GM23338 (cell line): ENCODE results near the gene EYA2. TPM values are rescaled to one million over a fixed set of nuclear protein-coding genes. Genes with fewer than 3 reads are reported as not detected.
A peak's percentile ranks its signal among the peaks of the same experiment; 100 is the strongest.

Source experiments
- ATAC-seq: fragments of 200-7000 bp; cut with Tn5 transposase; 3 replicates; pipeline ENCODE4 v1.9.1; 2020
- DNase-seq: peaks from one replicate; pipeline ENCODE4 v3.0.0-alpha.2; 2015; ENCODE audit warnings: low spot score
- H2AFZ ChIP-seq: fragments of 200-600 bp; sonication (generic); 2 replicates; pipeline ENCODE4 v1.8.0; 2016; ENCODE audit warnings: antibody characterized with exemption, mild to moderate bottlenecking, moderate library complexity
- H3F3A ChIP-seq: fragments of 200-600 bp; sonication (generic); replicated peaks from 2 replicates; pipeline ENCODE4 v1.8.0; 2017; ENCODE audit warnings: antibody characterized with exemption, mixed run types, low read depth
- H3K27ac ChIP-seq: fragments of 200-600 bp; sonication (generic); 2 replicates; pipeline ENCODE4 v1.6.1; 2016; ENCODE audit warnings: low read depth
- H3K27me3 ChIP-seq: fragments of 200-600 bp; sonication (generic); 2 replicates; pipeline ENCODE4 v1.8.0; 2016; ENCODE audit warnings: mild to moderate bottlenecking, mixed run types, moderate library complexity; ENCODE audit not compliant: insufficient read depth
- H3K36me3 ChIP-seq: fragments of 200-600 bp; sonication (generic); 2 replicates; pipeline ENCODE4 v1.8.0; 2016; ENCODE audit warnings: mild to moderate bottlenecking; ENCODE audit not compliant: insufficient read depth
- H3K4me1 ChIP-seq: fragments of 200-600 bp; sonication (generic); 2 replicates; pipeline ENCODE4 v1.8.0; 2016; ENCODE audit warnings: mild to moderate bottlenecking, moderate library complexity; ENCODE audit not compliant: insufficient read depth
- H3K4me2 ChIP-seq: fragments of 200-600 bp; sonication (generic); 2 replicates; pipeline ENCODE4 v1.7.1; 2017; ENCODE audit warnings: mixed run types
- H3K4me3 ChIP-seq: fragments of 200-600 bp; sonication (generic); 2 replicates; pipeline ENCODE4 v1.6.1; 2016; ENCODE audit warnings: mixed run types
- H3K79me2 ChIP-seq: fragments of 200-600 bp; sonication (generic); replicated peaks from 2 replicates; pipeline ENCODE4 v1.8.0; 2017; ENCODE audit warnings: mild to moderate bottlenecking; ENCODE audit not compliant: insufficient read depth
- H3K9me2 ChIP-seq: fragments of 200-600 bp; sonication (generic); 2 replicates; pipeline ENCODE4 v1.8.0; 2017; ENCODE audit not compliant: insufficient read depth
- H4K20me1 ChIP-seq: fragments of 200-600 bp; sonication (generic); replicated peaks from 2 replicates; pipeline ENCODE4 v1.8.0; 2017; ENCODE audit warnings: mild to moderate bottlenecking; ENCODE audit not compliant: insufficient read depth
- H3K27ac Mint-ChIP-seq: 2 replicates; pipeline ENCODE4 v1.8.0; 2020; ENCODE audit warnings: inconsistent platforms, mild to moderate bottlenecking, moderate library complexity, mixed read lengths
- H3K27me3 Mint-ChIP-seq: 3 replicates; pipeline ENCODE4 v1.8.0; 2022; ENCODE audit warnings: low read depth, mild to moderate bottlenecking, moderate library complexity, mixed read lengths, inconsistent platforms; ENCODE audit not compliant: insufficient read depth, poor library complexity
- H3K36me3 Mint-ChIP-seq: 3 replicates; pipeline ENCODE4 v1.8.0; 2021; ENCODE audit warnings: low read depth, mild to moderate bottlenecking, inconsistent platforms, moderate library complexity, mixed read lengths
- H3K4me1 Mint-ChIP-seq: 3 replicates; pipeline ENCODE4 v1.8.0; 2020; ENCODE audit warnings: mild to moderate bottlenecking, inconsistent platforms, mixed read lengths
- H3K4me3 Mint-ChIP-seq: 3 replicates; pipeline ENCODE4 v1.8.0; 2021; ENCODE audit warnings: moderate library complexity, mild to moderate bottlenecking, inconsistent platforms, mixed read lengths
- H3K9me3 Mint-ChIP-seq: 3 replicates; pipeline ENCODE4 v1.8.0; 2020; ENCODE audit warnings: moderate library complexity, mild to moderate bottlenecking, inconsistent platforms, mixed read lengths
- CREB1 ChIP-seq: fragments of 250-450 bp; sonication (Bioruptor Pico); IDR thresholded peaks from 2 replicates; pipeline ENCODE4 v1.5.0; 2020; ENCODE audit warnings: low read depth, mild to moderate bottlenecking, moderate library complexity
- ETS1 ChIP-seq: IDR thresholded peaks from 2 replicates; pipeline ENCODE4 v1.6.1; 2016; ENCODE audit warnings: antibody characterized with exemption
- EZH2 ChIP-seq: fragments of 200-600 bp; sonication (generic); IDR thresholded peaks from one replicate; pipeline ENCODE4 v1.8.0; 2017; ENCODE audit warnings: antibody characterized with exemption, mild to moderate bottlenecking, low read depth; ENCODE audit not compliant: unreplicated experiment
- JUNB ChIP-seq: IDR thresholded peaks from one replicate; pipeline ENCODE4 v1.6.1; 2016; ENCODE audit warnings: antibody characterized with exemption; ENCODE audit not compliant: unreplicated experiment
- NANOG ChIP-seq: IDR thresholded peaks from 2 replicates; pipeline ENCODE4 v1.6.1; 2016; ENCODE audit warnings: antibody characterized with exemption, borderline replicate concordance
- STAT1 ChIP-seq: IDR thresholded peaks from one replicate; pipeline ENCODE4 v1.6.1; 2016; ENCODE audit warnings: antibody characterized with exemption; ENCODE audit not compliant: unreplicated experiment
- ZNF331 ChIP-seq: fragments of 250-450 bp; sonication (Bioruptor Pico); IDR thresholded peaks from 2 replicates; pipeline ENCODE4 v1.5.0; 2020; ENCODE audit warnings: low read depth, mild to moderate bottlenecking, moderate library complexity
- ZNF462 ChIP-seq: fragments of 250-450 bp; sonication (Bioruptor Pico); IDR thresholded peaks from 2 replicates; pipeline ENCODE4 v1.5.0; 2020; ENCODE audit warnings: mild to moderate bottlenecking, moderate library complexity
- polyA plus RNA-seq: library from polyadenylated mRNA; unstranded; fragments of >200 nt; fragmentation: Nextera tagmentation; extraction: Ambion mirVana; gene quantifications from 2 replicates; pipeline ENCODE4 v1.2.1, GENCODE V29; 2016
- total RNA-seq: library from RNA; depleted of rRNA; stranded (reverse); fragments of >200 nt; shearing (Covaris generic); gene quantifications from 2 replicates; pipeline ENCODE4 v1.2.3, GENCODE V29; 2014
- TF ChIP-seq, protein P1 (sequence below): IDR thresholded peaks from one replicate; pipeline ENCODE4 v1.6.1; 2018; ENCODE audit warnings: antibody characterized with exemption; ENCODE audit not compliant: unreplicated experiment

Gene EYA2
- total and polyA plus RNA-seq, 2 experiments from 2014 or later, result 0.50 to 0.56 TPM

GRCh38 chr20:47117371-47117770, 222.7 kb downstream of the EYA2 start:
- Histone ChIP-seq H4K20me1 (no peaks in the 10 kb centered on the region), H3K27me3 (no peaks in the 10 kb centered on the region)
- no peak overlapping the region for H3K27ac Mint-ChIP-seq

More at GRCh38 chr20:47117371-47117770, 222.7 kb downstream of the EYA2 start:
- no peak overlapping the region for H3K4me3 Mint-ChIP-seq
- H3K9me3 Mint-ChIP-seq, result 0 out of 3 replicates have a peak, but pooled peaks cover 3% of the 10 kb centered on the region
- Histone ChIP-seq H3K4me3 (no peak overlapping the region), H3K79me2 (no peaks in the 10 kb centered on the region), H3F3A (no peaks in the 10 kb centered on the region), H2AFZ (peak overlapping the region; percentile 80), H3K4me1 (peaks cover 14% of the 10 kb centered on the region), H3K27ac (no peak overlapping the region), H3K36me3 (no peaks in the 10 kb centered on the region), H3K4me2 (no peak overlapping the region), H3K9me2 (no peaks in the 10 kb centered on the region; the same call in 1 of the 2 replicates)
- no peak for DNase-seq
- TF ChIP-seq, protein P1, sequence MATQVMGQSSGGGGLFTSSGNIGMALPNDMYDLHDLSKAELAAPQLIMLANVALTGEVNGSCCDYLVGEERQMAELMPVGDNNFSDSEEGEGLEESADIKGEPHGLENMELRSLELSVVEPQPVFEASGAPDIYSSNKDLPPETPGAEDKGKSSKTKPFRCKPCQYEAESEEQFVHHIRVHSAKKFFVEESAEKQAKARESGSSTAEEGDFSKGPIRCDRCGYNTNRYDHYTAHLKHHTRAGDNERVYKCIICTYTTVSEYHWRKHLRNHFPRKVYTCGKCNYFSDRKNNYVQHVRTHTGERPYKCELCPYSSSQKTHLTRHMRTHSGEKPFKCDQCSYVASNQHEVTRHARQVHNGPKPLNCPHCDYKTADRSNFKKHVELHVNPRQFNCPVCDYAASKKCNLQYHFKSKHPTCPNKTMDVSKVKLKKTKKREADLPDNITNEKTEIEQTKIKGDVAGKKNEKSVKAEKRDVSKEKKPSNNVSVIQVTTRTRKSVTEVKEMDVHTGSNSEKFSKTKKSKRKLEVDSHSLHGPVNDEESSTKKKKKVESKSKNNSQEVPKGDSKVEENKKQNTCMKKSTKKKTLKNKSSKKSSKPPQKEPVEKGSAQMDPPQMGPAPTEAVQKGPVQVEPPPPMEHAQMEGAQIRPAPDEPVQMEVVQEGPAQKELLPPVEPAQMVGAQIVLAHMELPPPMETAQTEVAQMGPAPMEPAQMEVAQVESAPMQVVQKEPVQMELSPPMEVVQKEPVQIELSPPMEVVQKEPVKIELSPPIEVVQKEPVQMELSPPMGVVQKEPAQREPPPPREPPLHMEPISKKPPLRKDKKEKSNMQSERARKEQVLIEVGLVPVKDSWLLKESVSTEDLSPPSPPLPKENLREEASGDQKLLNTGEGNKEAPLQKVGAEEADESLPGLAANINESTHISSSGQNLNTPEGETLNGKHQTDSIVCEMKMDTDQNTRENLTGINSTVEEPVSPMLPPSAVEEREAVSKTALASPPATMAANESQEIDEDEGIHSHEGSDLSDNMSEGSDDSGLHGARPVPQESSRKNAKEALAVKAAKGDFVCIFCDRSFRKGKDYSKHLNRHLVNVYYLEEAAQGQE, result no peak
- TF ChIP-seq JUNB (no peak), EZH2 (no peak), ZNF331 (CRISPR knock-in tag) (no peak), ETS1 (no peak), STAT1 (no peak), NANOG (no peak), ZNF462 (CRISPR knock-in tag) (no peak), CREB1 (CRISPR knock-in tag) (no peak)
- no peak for ATAC-seq
- peaks cover 23% of the 10 kb centered on the region for H3K4me1 Mint-ChIP-seq
- peaks cover 3% of the 10 kb centered on the region for H3K27me3 Mint-ChIP-seq
- no peaks in the 10 kb centered on the region for H3K36me3 Mint-ChIP-seq
